Left lobe of liver (tissue), 2 donors: ENCODE results near the gene COG8. TPM values are rescaled to one million over a fixed set of nuclear protein-coding genes. Genes with fewer than 3 reads are reported as not detected.

Experiments used
- ATAC-seq: fragments of 200-7000 bp; cut with Tn5 transposase; one replicate; pipeline ENCODE4 v1.9.1; 2020; ENCODE audit warnings: mild to moderate bottlenecking, moderate library complexity
- DNase-seq: peaks from one replicate; pipeline ENCODE4 v3.0.0-alpha.2; 2020; ENCODE audit warnings: low spot score
- total RNA-seq: library from RNA; stranded (reverse); gene quantifications from one replicate; pipeline ENCODE4 v1.2.1, GENCODE V29; 2021
- donor health status: DM: no; HTN: no; CAD: no; lungs with moderate emphysema.
- donor health status: DM: no; HTN: yes; CAD: no.

COG8 gene
- total RNA-seq, 1 donor from 2014 or later: 27.8 TPM

GRCh38 chr16:69348222-69348621 lies 8.9 kb upstream of the COG8 start:
- ATAC-seq (no peak), DNase-seq (no peak)

- ATAC-seq (no peak), DNase-seq (no peak)
Observed at GRCh38 chr16:69346683-69347082, 7.3 kb upstream of the COG8 start.

- DNase-seq: no peak
- no peak for ATAC-seq
Observed at GRCh38 chr16:69345923-69346322, 6.6 kb upstream of the COG8 start.

- no peak for DNase-seq
- ATAC-seq: no peak
Observed at GRCh38 chr16:69344171-69344570, 4.8 kb upstream of the COG8 start.

GRCh38 chr16:69340095-69340644 lies 806 bp upstream of the COG8 start:
- no peak for DNase-seq
- ATAC-seq: no peak

GRCh38 chr16:69338557-69339288 lies 641 bp downstream of the COG8 start:
- ATAC-seq (peak; percentile 1), DNase-seq (no peak)

- no peak for ATAC-seq
- DNase-seq: no peak
Observed at GRCh38 chr16:69334696-69335095, 4.7 kb downstream of the COG8 start.

GRCh38 chr16:69330286-69331109 lies 8.9 kb downstream of the COG8 start, which contains the start of gene PDF:
Gene PDF, minus strand, starts transcription at chr16:69330588. Its CDS starts 18 bp downstream, at chr16:69330570.
- ATAC-seq (peak; percentile 85), DNase-seq (peak; percentile 96)

GRCh38 chr16:69329369-69330285 lies 9.7 kb downstream of the COG8 start:
- peak; percentile 68 for DNase-seq
- peak; percentile 55 for ATAC-seq

GRCh38 chr16:69328854-69329316 lies 10.5 kb downstream of the COG8 start:
- DNase-seq (peak; percentile 47), ATAC-seq (no peak)

- ATAC-seq: no peak
Observed at GRCh38 chr16:69327585-69328310, 11.6 kb downstream of the COG8 start.

GRCh38 chr16:69326172-69326873 lies 13.0 kb downstream of the COG8 start:
- ATAC-seq (peak; percentile 42), DNase-seq (peak; percentile 92)

More at GRCh38 chr16:69327585-69328310, 11.6 kb downstream of the COG8 start:
- peak; percentile 41 for DNase-seq

- DNase-seq (no peak), ATAC-seq (peak; percentile 2)
Observed at GRCh38 chr16:69325784-69326171, 13.6 kb downstream of the COG8 start.

- ATAC-seq: no peak
- no peak for DNase-seq
Observed at GRCh38 chr16:69324585-69325253, 14.6 kb downstream of the COG8 start.

GRCh38 chr16:69324013-69324531 lies 15.3 kb downstream of the COG8 start:
- DNase-seq: peak; percentile 93
- peak; percentile 68 for ATAC-seq

GRCh38 chr16:69323415-69323814 lies 15.9 kb downstream of the COG8 start:
- peak; percentile 74 for DNase-seq
- peak; percentile 27 for ATAC-seq

GRCh38 chr16:69322343-69322742 lies 17.0 kb downstream of the COG8 start:
- DNase-seq (peak; percentile 39), ATAC-seq (no peak)

GRCh38 chr16:69321080-69321479 lies 18.3 kb downstream of the COG8 start:
- ATAC-seq (no peak), DNase-seq (peak; percentile 41)
